GM12892 (cell line): Measurements from ENCODE around the gene GAS7.

Experiments used
- POLR2A ChIP-seq: IDR thresholded peaks from 2 replicates; pipeline ENCODE4 v1.6.1; 2011; ENCODE audit warnings: low read depth, low read length, control low read depth
- POLR2AphosphoS5 ChIP-seq: IDR thresholded peaks from 2 replicates; pipeline ENCODE4 v1.6.1; 2011; ENCODE audit warnings: low read depth, low read length, control low read depth
- TAF1 ChIP-seq: IDR thresholded peaks from 2 replicates; pipeline ENCODE4 v1.6.1; 2011; ENCODE audit warnings: low read depth, mild to moderate bottlenecking, control low read depth, low read length, borderline replicate concordance

- TF ChIP-seq POLR2A (no peak), POLR2AphosphoS5 (no peak), TAF1 (no peak)
These were observed 253.7 kb downstream of the GAS7 start for GRCh38 chr17:9944704-9945103.
